HG02852 (cell line): ENCODE measurements around the gene LTBP4.
"Not testable (repeated sequence)": the region's sequence is repeated elsewhere in the genome, so short reads cannot be mapped to it uniquely, and the experiment has no call there.

Source experiments
- ATAC-seq: cut with Tn5 transposase; IDR thresholded peaks from one replicate; pipeline ENCODE4 v1.9.1; 2021; ENCODE audit warnings: mild to moderate bottlenecking, moderate library complexity; ENCODE audit not compliant: unreplicated experiment

The LTBP4 gene, protein sequence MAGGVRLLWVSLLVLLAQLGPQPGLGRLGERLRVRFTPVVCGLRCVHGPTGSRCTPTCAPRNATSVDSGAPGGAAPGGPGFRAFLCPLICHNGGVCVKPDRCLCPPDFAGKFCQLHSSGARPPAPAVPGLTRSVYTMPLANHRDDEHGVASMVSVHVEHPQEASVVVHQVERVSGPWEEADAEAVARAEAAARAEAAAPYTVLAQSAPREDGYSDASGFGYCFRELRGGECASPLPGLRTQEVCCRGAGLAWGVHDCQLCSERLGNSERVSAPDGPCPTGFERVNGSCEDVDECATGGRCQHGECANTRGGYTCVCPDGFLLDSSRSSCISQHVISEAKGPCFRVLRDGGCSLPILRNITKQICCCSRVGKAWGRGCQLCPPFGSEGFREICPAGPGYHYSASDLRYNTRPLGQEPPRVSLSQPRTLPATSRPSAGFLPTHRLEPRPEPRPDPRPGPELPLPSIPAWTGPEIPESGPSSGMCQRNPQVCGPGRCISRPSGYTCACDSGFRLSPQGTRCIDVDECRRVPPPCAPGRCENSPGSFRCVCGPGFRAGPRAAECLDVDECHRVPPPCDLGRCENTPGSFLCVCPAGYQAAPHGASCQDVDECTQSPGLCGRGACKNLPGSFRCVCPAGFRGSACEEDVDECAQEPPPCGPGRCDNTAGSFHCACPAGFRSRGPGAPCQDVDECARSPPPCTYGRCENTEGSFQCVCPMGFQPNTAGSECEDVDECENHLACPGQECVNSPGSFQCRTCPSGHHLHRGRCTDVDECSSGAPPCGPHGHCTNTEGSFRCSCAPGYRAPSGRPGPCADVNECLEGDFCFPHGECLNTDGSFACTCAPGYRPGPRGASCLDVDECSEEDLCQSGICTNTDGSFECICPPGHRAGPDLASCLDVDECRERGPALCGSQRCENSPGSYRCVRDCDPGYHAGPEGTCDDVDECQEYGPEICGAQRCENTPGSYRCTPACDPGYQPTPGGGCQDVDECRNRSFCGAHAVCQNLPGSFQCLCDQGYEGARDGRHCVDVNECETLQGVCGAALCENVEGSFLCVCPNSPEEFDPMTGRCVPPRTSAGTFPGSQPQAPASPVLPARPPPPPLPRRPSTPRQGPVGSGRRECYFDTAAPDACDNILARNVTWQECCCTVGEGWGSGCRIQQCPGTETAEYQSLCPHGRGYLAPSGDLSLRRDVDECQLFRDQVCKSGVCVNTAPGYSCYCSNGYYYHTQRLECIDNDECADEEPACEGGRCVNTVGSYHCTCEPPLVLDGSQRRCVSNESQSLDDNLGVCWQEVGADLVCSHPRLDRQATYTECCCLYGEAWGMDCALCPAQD (N-terminal part only)

DNA sequence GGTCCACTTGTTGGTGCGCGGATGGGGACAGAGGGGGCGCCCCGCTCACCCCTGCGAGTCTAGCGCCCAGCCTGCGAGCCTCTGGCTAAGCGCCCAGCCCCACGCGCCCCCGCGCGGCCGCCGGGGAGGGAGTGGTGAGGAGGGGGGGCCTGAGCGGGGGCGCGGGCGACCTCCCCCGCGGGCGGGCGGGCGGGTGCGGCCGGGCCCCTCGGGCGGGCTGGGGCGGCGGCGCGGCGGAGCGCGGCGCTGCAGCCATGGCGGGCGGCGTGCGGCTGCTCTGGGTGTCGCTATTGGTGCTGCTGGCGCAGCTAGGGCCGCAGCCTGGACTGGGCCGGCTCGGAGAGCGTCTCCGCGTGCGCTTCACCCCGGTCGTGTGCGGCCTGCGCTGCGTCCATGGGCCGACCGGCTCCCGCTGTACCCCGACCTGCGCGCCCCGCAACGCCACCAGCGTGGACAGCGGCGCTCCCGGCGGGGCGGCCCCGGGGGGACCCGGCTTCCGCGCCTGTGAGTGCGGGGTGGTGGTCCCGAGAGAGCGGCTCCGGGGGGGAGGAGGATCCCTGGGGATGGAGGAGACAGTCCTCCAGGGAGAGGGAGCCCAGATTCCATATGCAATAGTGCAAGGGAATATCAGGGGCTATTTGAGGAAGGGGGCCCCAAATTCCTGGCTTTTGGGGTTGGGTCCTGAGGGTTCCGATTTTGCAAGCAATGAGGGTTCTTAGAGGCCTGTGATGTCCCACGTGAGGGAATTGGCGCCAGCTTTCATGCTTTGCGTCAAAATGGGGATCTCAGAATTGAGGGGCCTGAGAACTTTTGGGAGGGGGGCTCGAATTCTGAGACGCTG, at the start of gene LTBP4:
Gene LTBP4 (plus strand): TSS at position 236 of the 841 bp plus-strand sequence. CDS start 19 bp downstream, at position 255.
- no peak for ATAC-seq

DNA sequence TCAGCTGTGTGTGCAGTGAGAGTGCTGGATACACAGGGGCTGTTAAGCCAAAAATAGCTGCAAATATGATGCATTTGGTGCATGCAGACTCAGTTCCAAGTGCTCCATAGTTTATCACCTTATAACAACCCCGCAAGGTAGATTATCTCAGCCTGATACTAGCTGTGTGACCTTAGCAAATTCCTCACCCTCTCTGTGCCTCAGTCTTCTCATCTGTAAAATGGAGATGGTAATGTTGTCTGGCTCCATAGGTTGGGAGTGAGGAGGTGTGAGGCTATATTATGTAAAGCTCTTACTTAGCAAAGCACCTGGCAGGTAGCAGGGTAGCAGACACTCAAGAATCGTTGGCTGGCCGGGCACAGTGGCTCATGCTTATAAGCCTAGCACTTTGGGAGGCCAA, 48.3 kb upstream of the LTBP4 start:
- ATAC-seq, result no peak

DNA sequence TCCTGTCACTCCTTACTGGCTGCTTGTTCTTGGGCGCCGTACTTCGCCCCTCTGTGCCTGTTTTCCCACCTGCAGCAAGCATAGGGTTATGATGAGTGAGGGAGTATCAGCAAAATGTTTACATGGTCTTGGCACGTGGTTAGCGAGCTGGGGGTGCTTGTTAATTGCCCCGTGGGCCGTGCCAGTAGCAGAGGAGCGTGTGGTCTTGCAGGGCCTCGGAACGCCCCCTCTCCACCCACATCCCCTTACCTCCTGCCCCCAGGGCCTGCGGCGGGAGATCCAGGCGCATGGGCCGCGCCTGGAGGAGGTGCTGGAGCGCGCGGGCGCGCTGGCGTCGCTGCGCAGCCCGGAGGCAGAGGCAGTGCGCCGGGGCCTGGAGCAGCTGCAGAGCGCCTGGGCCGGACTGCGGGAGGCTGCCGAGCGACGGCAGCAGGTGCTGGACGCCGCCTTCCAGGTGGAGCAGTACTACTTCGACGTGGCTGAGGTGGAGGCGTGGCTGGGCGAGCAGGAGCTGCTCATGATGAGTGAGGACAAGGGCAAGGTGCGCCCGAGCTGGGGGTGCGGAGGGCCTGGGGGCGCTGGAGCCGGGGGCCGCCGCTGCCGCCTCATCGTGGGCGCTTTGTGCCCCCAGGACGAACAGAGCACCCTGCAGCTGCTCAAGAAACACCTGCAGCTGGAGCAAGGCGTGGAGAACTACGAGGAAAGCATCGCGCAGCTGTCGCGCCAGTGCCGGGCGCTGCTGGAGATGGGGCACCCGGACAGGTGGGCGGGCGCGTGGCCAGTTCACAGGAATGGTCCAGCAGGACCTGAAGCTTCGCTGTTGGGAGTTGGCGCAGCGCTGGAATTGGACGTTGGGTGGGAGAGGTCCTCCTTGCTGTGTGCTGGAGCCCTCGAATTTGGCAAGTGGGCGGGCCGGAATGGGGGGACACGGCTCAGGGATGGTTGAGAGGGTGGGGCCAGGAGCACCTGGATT, 47.0 kb upstream of the LTBP4 start:
- no peak for ATAC-seq

DNA sequence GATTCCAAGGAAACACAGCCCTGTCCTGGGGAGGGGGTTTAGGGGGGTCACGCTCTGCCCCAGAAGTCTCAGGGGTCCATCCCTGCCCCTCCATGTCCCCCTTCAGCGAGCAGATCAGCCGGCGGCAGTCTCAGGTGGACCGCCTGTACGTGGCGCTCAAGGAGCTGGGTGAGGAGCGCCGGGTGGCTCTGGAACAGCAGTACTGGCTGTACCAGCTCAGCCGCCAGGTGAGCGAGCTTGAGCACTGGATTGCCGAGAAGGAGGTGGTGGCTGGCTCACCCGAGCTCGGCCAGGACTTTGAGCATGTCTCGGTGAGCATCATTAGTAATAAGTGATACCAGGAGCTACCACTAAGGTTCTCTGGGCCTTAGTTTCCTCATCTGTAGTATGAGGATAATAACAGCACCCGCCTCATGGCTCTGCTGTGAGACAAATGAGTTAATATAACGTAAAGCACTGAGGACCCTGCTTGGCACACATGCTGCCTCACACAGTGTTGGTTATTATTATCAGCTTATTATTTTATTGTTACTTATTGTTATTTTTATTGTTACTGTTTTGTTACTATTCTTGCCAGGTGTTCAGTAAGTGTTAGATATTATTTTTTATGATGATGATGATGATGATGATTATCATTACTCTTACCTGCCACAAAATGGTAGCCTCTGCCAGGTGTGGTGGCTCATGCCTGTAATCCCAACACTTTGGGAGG, 45.0 kb upstream of the LTBP4 start:
- ATAC-seq, result no peak

DNA sequence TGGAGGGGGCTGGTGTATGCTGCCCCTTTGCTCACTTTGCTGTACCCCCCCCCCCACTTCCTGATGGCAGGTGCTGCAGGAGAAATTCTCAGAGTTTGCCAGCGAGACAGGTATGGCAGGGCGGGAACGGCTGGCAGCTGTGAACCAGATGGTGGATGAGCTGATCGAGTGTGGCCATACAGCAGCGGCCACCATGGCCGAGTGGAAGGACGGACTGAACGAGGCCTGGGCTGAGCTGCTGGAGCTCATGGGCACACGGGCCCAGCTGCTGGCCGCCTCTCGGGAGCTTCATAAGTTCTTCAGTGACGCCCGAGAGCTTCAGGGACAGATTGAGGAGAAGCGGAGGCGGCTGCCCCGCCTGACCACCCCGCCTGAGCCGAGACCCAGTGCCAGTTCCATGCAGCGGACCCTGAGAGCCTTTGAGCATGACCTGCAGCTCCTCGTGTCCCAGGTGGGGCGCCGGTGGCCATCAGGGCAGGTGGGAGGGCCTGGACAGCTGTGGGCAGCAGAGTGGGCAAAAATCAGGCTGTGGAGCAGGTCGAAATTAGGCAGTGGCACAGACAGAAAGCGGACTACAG, 44.1 kb upstream of the LTBP4 start:
- ATAC-seq, result no peak

DNA sequence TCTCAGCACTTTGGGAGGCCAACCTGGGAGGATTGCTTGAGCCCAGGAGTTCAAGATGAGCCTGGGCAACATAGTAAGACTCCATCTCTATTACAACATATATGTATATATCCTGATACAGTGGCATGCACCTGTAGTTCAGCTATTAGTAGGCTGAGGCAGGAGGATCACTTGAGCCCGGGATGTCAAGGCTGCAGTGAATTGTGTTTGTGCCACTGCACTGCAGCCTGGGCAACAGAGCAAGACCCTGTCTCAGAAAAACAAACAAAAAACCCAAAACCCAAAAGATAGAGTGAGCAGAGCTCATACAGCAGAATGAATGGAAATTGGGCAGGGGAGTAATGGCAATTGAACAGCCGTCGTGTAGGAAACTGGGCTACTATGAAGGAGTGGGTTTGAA, 41.8 kb upstream of the LTBP4 start:
- ATAC-seq, result no peak

DNA sequence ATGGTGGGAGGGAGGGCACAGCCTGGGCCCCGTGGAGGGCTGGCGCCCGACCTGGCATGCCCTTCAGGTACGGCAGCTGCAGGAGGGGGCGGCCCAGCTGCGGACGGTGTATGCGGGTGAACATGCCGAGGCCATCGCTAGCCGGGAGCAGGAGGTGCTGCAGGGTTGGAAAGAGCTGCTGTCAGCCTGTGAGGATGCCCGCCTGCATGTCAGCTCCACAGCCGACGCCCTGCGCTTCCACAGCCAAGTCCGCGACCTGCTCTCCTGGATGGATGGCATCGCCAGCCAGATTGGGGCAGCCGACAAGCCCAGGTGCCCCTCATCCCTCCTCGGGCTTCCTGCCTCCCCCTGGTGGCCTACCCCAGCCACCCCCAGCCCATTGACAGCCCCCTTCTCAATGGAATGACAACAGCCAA, 41.1 kb upstream of the LTBP4 start:
- no peak for ATAC-seq

DNA sequence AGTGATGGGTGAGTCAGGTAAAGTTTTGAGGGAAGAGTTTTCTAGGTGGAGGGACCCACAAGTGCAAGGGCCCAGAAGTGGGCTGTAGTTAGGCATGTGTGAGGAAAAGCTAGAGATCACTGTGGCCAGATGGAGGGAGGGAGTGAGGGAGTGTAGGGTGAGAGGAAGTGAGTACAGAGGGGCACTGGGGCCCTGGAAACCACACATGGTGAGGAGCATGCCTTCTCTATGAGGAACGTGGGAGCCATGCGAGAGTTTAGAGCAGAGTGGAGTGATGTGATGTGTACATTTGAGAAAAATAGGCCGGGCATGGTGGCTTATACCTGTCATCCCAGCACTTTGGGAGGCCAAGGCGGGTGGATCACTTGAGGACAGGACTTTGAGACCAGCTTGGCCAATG, 39.2 kb upstream of the LTBP4 start:
- ATAC-seq, result no peak

DNA sequence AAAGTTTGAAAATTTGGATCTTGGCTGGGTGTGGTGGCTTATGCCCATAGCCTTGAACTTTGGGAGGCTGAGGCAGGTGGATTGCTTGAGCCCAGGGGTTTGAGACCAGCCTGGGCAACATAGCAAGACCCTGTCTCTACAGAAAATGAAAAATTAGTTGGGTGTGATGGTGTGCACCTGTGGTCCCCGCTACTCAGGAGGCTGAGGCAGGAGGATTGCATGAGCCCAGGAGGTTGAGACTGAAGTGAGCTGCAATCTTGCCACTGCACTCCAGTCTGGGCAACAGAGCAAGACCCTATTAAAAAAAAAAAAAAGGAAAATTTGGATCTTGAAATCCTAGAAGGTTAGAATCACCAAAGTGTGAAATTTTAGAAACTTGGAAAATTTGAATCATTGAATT, 36.6 kb upstream of the LTBP4 start:
- not testable (repeated sequence) for ATAC-seq

DNA sequence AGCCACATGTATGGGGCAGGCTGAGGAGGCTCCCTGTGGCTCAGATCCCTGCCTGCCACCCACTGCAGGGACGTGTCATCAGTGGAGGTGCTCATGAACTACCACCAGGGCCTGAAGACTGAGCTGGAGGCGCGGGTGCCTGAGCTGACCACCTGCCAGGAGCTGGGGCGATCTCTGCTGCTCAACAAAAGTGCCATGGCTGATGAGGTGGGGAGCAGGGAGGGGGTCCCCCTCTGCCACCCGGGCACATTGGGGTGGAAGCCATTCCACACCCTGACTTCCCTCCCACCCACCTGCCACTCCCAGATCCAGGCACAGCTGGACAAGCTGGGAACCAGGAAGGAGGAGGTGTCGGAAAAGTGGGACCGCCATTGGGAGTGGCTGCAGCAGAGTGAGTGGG, 35.8 kb upstream of the LTBP4 start:
- ATAC-seq, result no peak

DNA sequence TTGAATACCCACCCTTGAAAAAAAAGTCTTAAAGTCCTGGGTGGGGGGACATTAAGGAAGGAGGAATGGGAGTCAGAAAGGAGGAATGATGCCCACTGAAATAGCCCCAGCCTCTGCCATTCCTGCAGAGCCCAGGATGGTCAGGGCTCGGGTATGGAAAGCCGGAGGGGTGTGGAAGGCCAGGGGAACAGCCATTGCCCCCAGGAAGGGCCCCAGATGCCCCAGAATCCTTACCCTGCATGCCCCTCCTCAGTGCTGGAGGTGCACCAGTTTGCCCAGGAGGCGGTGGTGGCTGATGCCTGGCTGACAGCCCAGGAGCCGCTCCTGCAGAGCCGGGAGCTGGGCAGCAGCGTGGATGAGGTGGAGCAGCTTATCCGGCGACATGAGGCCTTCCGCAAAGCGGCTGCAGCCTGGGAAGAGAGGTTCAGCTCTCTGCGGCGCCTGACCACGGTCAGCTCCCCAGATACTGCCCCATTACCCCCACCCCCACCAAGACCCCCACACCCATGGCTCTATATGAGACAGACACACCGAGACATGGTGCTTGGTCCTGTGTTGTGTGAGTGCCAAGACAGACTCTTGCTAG, 35.2 kb upstream of the LTBP4 start:
- no peak for ATAC-seq

DNA sequence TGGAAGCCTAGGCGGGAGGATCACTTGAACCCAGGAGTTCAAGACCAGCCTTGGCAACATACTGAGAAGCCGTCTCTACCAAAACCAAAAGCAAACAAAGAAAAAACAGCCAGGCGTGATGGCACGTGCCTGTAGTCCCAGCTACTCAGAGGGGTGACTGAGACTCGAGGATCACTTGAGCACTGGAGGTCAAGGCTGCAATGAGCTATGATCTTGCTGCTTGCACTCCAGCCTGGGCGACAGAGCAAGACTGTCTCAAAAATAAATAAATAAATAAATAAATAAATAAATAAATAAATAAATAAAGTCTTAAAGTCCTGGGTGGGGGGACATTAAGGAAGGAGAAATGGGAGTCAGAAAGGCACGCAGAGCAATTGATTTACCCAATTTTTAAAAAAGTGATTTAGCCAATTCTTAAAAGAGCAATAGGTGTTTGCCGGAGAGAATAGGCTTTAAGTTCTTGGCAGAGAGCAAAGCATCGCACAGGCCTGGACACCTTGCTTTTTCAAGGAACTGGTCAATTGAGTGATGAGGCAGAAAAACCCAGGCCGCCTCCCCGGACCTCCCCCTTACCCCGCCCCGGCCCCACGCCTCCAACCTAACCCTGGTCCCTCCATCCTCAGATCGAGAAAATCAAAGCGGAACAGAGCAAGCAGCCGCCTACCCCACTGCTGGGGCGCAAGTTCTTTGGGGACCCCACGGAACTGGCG, 34.0 kb upstream of the LTBP4 start:
- no peak for ATAC-seq

DNA sequence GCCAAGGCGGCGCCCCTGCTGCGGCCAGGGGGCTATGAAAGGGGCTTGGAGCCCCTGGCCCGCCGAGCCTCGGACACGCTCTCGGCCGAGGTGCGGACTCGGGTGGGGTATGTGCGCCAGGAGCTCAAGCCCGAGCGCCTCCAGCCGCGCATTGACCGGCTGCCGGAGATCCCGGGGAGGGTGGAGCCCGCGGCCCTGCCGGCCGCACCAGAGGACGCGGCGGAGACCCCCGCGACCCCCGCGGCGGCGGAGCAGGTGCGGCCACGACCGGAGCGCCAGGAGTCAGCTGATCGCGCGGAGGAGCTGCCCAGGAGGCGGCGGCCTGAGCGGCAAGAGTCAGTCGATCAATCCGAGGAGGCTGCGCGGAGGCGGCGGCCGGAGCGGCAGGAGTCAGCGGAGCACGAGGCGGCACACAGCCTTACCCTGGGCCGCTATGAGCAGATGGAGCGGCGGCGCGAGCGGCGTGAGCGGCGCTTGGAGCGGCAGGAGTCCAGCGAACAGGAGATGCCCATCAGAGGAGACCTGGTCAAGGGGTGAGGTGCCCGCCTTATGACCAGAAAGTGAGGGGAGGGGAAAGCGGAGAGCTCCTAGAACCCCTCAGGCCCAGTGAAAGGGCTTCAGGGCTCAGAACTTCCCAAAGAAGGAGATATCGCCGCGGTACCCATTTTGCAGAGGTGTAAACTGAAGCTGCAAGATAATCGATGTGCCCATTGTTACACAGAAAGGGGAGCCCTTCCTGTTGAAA, 33.2 kb upstream of the LTBP4 start:
- ATAC-seq, result no peak

DNA sequence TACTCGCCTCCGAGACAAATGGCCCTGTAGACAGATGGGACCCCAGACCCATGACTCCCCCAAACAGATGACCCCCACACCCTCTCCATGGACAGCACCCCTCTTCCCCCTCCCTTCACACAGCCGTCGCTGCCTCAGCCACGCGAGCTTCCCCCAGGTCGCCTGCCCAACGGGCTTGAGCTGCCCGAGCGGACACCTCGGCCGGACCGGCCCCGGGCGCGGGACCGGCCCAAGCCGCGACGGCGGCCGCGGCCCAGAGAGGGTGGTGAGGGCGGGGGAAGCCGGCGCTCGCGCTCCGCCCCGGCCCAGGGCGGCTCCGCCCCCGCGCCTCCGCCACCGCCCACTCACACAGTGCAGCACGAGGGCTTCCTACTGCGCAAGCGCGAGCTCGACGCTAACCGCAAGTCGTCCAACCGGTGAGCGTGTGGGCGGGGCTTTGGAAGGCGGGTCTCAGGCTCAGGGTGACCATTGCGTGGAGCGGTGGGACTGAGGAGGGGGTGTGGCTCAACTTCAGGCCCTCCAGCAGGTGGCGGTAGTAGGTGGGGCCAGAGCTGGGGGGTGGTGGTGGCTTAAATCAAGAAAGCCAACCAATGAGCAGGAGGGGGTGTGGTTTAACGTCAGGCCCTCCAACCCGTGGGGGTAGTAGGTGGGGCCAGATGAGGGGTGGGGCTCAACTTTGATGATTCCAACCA, 30.7 kb upstream of the LTBP4 start:
- peak; percentile 80 for ATAC-seq

DNA sequence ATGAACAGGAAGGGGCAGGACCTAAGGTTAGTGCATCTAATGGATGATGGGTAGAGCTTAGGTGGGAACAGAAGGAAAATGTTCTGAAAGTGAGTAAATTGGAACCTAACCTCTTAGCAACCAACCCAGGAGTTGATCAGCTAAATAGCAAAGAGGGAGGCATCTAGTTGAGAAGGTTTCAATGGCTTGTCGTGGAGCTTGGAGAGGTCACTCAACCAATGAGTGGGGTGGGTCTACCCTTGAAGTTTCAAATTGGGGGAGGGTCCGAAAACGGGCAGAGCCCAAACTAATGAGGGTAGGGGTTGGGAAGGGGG, 30.2 kb upstream of the LTBP4 start:
- no peak for ATAC-seq
